NCI-H774 (cell line): Measurements from ENCODE around the gene PBLD.

Source experiments
- DNase-seq: peaks from one replicate; lab custom pipeline; 2025; lab: John Stamatoyannopoulos, UW

The PBLD gene

GRCh38 chr10:68332259-68333057 lies at the start of gene PBLD:
TSS of gene PBLD (minus strand) at chr10:68332928. CDS start at chr10:68306844, 26,084 bp downstream.
- peak; percentile 53 for DNase-seq

- DNase-seq = no peak
These were observed 38.9 kb upstream of the PBLD start for GRCh38 chr10:68371604-68372003.

GRCh38 chr10:68367121-68367520 lies 34.4 kb upstream of the PBLD start:
- DNase-seq = no peak

- DNase-seq = no peak
These were observed 33.9 kb upstream of the PBLD start for GRCh38 chr10:68366600-68366999.

GRCh38 chr10:68365611-68366010 lies 32.9 kb upstream of the PBLD start:
- no peak for DNase-seq

GRCh38 chr10:68364101-68364886 lies 31.6 kb upstream of the PBLD start:
- no peak for DNase-seq

- DNase-seq = no peak
These were observed 29.9 kb upstream of the PBLD start for GRCh38 chr10:68362590-68362989.

- no peak for DNase-seq
These were observed 26.5 kb upstream of the PBLD start for GRCh38 chr10:68359189-68359588.

GRCh38 chr10:68353537-68353936 lies 20.8 kb upstream of the PBLD start:
- DNase-seq = no peak

- DNase-seq = no peak
These were observed 15.6 kb upstream of the PBLD start for GRCh38 chr10:68348265-68348741.

- DNase-seq = no peak
These were observed 14.0 kb upstream of the PBLD start for GRCh38 chr10:68346774-68347173.

GRCh38 chr10:68345621-68346020 lies 12.9 kb upstream of the PBLD start:
- DNase-seq = no peak

- DNase-seq = no peak
These were observed 10.3 kb upstream of the PBLD start for GRCh38 chr10:68342909-68343516.

GRCh38 chr10:68340358-68341080 lies 7.8 kb upstream of the PBLD start:
- no peak for DNase-seq

- DNase-seq = no peak
These were observed 4.1 kb upstream of the PBLD start for GRCh38 chr10:68336754-68337351.

GRCh38 chr10:68334672-68335467 lies 2.1 kb upstream of the PBLD start:
- DNase-seq = no peak

- no peak for DNase-seq
These were observed 1.0 kb upstream of the PBLD start for GRCh38 chr10:68333440-68334431.

GRCh38 chr10:68333058-68333395 lies 299 bp upstream of the PBLD start:
- DNase-seq = no peak

- DNase-seq = peak; percentile 98
These were observed 1.1 kb downstream of the PBLD start, which contains the start of gene HNRNPH3 for GRCh38 chr10:68331455-68332258. TSS of gene HNRNPH3 (plus strand) at chr10:68332064. CDS start at chr10:68337222, 5,158 bp downstream.
